NCI-H345 treated with DMSO at 0.1 percent for 48 hours (cell line): Measurements from ENCODE around the gene WDR89.
"Not testable (repeated sequence)": the region's sequence is repeated elsewhere in the genome, so short reads cannot be mapped to it uniquely, and the experiment has no call there.

Experiments used
- DNase-seq: peaks from one replicate; lab custom pipeline; 2025; ENCODE audit not compliant: unreplicated experiment; lab: John Stamatoyannopoulos, UW

The WDR89 gene

GRCh38 chr14:63603749-63604277, 37.9 kb downstream of the WDR89 start:
- DNase-seq: no peak

GRCh38 chr14:63598807-63599206, 42.9 kb downstream of the WDR89 start:
- DNase-seq: no peak

GRCh38 chr14:63596998-63597658, 44.5 kb downstream of the WDR89 start:
- no peak for DNase-seq

- DNase-seq: no peak
Measured at GRCh38 chr14:63594455-63595372, 47.0 kb downstream of the WDR89 start.

GRCh38 chr14:63583046-63583445, 58.6 kb downstream of the WDR89 start:
- not testable (repeated sequence) for DNase-seq

GRCh38 chr14:63581491-63581890, 60.2 kb downstream of the WDR89 start:
- no peak for DNase-seq

- no peak for DNase-seq
Measured at GRCh38 chr14:63578300-63578699, 63.4 kb downstream of the WDR89 start.

GRCh38 chr14:63573581-63573980, 68.1 kb downstream of the WDR89 start:
- DNase-seq: no peak

- DNase-seq: no peak
Measured at GRCh38 chr14:63565448-63565847, 76.2 kb downstream of the WDR89 start.

- DNase-seq: no peak
Measured at GRCh38 chr14:63564318-63564717, 77.4 kb downstream of the WDR89 start.

- DNase-seq: no peak
Measured at GRCh38 chr14:63563370-63564026, 78.2 kb downstream of the WDR89 start.

GRCh38 chr14:63562405-63562804, 79.3 kb downstream of the WDR89 start:
- DNase-seq: no peak

- DNase-seq: no peak
Measured at GRCh38 chr14:63555572-63555971, 86.1 kb downstream of the WDR89 start.

GRCh38 chr14:63551332-63551731, 90.3 kb downstream of the WDR89 start:
- DNase-seq: no peak

GRCh38 chr14:63547798-63548335, 93.8 kb downstream of the WDR89 start:
- no peak for DNase-seq
